K562 (cell line): ENCODE measurements around the gene SRCAP. TPM values are rescaled to one million over a fixed set of nuclear protein-coding genes. Genes with fewer than 3 reads are reported as not detected.

Experiments
- AFF4 ChIP-seq: sonication (generic); formaldehyde crosslinking; IDR thresholded peaks from 2 replicates; pipeline ENCODE4 v1.8.0; 2023; ENCODE audit warnings: mild to moderate bottlenecking, missing genetic modification reagents
- ASH1L ChIP-seq: fragments of 450-650 bp; IDR thresholded peaks from 2 replicates; pipeline ENCODE4 v1.6.1; 2018; ENCODE audit warnings: borderline replicate concordance, mild to moderate bottlenecking, low read depth; ENCODE audit not compliant: partially characterized antibody
- CBX2 ChIP-seq: fragments of 200-600 bp; sonication (generic); IDR thresholded peaks from one replicate; pipeline ENCODE4 v1.6.1; 2012; ENCODE audit warnings: mild to moderate bottlenecking, low read length, inconsistent platforms; ENCODE audit not compliant: insufficient read depth, poor library complexity, severe bottlenecking
- CREB1 ChIP-seq, 2 experiments: sonication (generic) in 1 of 2; formaldehyde crosslinking in 1 of 2; IDR thresholded peaks; 2 replicates each; pipeline versions ENCODE4 v1.6.1 to v1.8.0; 2012 to 2022; ENCODE audit warnings: inconsistent platforms in 1 of 2, mild to moderate bottlenecking in 1 of 2, missing genetic modification reagents in 1 of 2, moderate library complexity in 1 of 2
- FOXA3 ChIP-seq, 2 experiments: fragments of 450-650 bp in 1 of 2; sonication (generic) in 1 of 2; formaldehyde crosslinking; IDR thresholded peaks in 1 of 2; conservative IDR thresholded peaks in 1 of 2; 2 replicates each; pipeline versions ENCODE4 v1.4.0 to v1.8.0; 2020 to 2022; ENCODE audit warnings: mild to moderate bottlenecking in 2 of 2, missing genetic modification reagents in 1 of 2
- FOXM1 ChIP-seq, 2 experiments: fragments of 450-650 bp in 1 of 2; sonication (generic) in 1 of 2; formaldehyde crosslinking in 1 of 2; IDR thresholded peaks; 2 replicates each; pipeline versions ENCODE4 v1.6.1 to v1.9.0; 2017 to 2022; ENCODE audit warnings: low read depth in 2 of 2, mild to moderate bottlenecking in 2 of 2, missing genetic modification reagents in 1 of 2, moderate library complexity in 1 of 2
- HDAC3 ChIP-seq: fragments of 450-650 bp; IDR thresholded peaks from 2 replicates; pipeline ENCODE4 v1.6.1; 2018; ENCODE audit warnings: borderline replicate concordance, mild to moderate bottlenecking, moderate library complexity; ENCODE audit not compliant: partially characterized antibody
- NONO ChIP-seq, 2 experiments: fragments of 200-400 bp in 1 of 2; fragments of 450-650 bp in 1 of 2; formaldehyde crosslinking in 1 of 2; IDR thresholded peaks; 2 replicates each; pipeline ENCODE4 v1.6.1; 2017; ENCODE audit warnings: low read depth in 2 of 2, mild to moderate bottlenecking in 2 of 2, moderate library complexity in 2 of 2, low read length in 1 of 2
- PHF20 ChIP-seq: fragments of 450-650 bp; IDR thresholded peaks from 2 replicates; pipeline ENCODE4 v1.6.1; 2018; ENCODE audit not compliant: partially characterized antibody
- SREBF1 ChIP-seq: fragments of 150-350 bp; IDR thresholded peaks from 2 replicates; pipeline ENCODE4 v1.6.1; 2014; ENCODE audit warnings: antibody characterized with exemption, low read depth, low read length, borderline replicate concordance
- SRF ChIP-seq, 2 experiments: fragments of 250-450, 450-650 bp in 1 of 2; sonication (Bioruptor Pico) in 1 of 2; sonication (generic) in 1 of 2; formaldehyde crosslinking; IDR thresholded peaks; 2 replicates each; pipeline versions ENCODE4 v1.5.0 to v1.5.1; 2020 to 2022; ENCODE audit warnings: mild to moderate bottlenecking in 1 of 2, missing genetic modification reagents in 1 of 2
- UBTF ChIP-seq, 2 experiments: IDR thresholded peaks; 2 replicates each; pipeline ENCODE4 v1.6.1; 2012; ENCODE audit warnings: improper control_type of control experiment in 2 of 2, low read depth in 2 of 2, low read length in 2 of 2, borderline replicate concordance in 1 of 2
- ZBTB7A ChIP-seq: IDR thresholded peaks from 2 replicates; pipeline ENCODE4 v1.6.1; 2011; ENCODE audit warnings: low read depth, mild to moderate bottlenecking, low read length, moderate library complexity, borderline replicate concordance; ENCODE audit not compliant: control insufficient read depth
- ZNF146 ChIP-seq: IDR thresholded peaks from one replicate; pipeline ENCODE4 v1.6.1; 2018; ENCODE audit warnings: missing compliant biosample characterization; ENCODE audit not compliant: unreplicated experiment
- ZNF639 ChIP-seq, 2 experiments: fragments of 200-800 bp in 1 of 2; sonication (Bioruptor generic) in 1 of 2; sonication (generic) in 1 of 2; formaldehyde crosslinking in 1 of 2; IDR thresholded peaks in 1 of 2; conservative IDR thresholded peaks in 1 of 2; 2 replicates each; pipeline versions ENCODE4 v1.5.0 to v1.6.1; 2016 to 2020; ENCODE audit warnings: missing compliant biosample characterization in 1 of 2, missing genetic modification characterization in 1 of 2, missing genetic modification reagents in 1 of 2
- polyA plus RNA-seq, 8 experiments: library from polyadenylated mRNA; depleted of rRNA in 4 of 8; stranded (reverse) in 5 of 8; unstranded in 3 of 8; fragments of >200 nt; fragmentation: Nextera tagmentation in 2 of 8; fragmentation: Illumina TruSeq in 1 of 8; extraction: Ambion mirVana in 2 of 8; extraction: Trizol in 1 of 8; gene quantifications; 2 replicates each; pipeline versions ENCODE4 v1.2.1 to v1.2.3, GENCODE V29; 2011 to 2014; ENCODE audit warnings: inconsistent platforms in 1 of 8, missing spikeins in 1 of 8
- total RNA-seq, 7 experiments: library from RNA; depleted of rRNA in 6 of 7; stranded (reverse); fragments of >200 nt in 6 of 7; fragmentation: Illumina TruSeq in 2 of 7; extraction: Trizol in 2 of 7; gene quantifications; 2 replicates each; pipeline versions ENCODE4 v1.2.1 to v1.2.3, GENCODE V29; 2011 to 2021; ENCODE audit warnings: low replicate concordance in 1 of 7

Gene SRCAP
- total and polyA plus RNA-seq, 9 of the 15 experiments (the other 6 are each of a cell fraction or from before 2014, with no cell fraction given): 0.21 to 62.6 (median 5.8) TPM

GRCh38 chr16:30761928-30762902 lies 63.2 kb downstream of the SRCAP start, which contains the start of the genes CFAP119 and RNF40 (continued):
- TF ChIP-seq AFF4 (no peak), PHF20 (peak; percentile 44), CBX2 (no peak), SRF (CRISPR knock-in tag; IDR thresholded peaks at IDR 0.05) (no peak), HDAC3 (no peak), ZNF639 (CRISPR knock-in tag; conservative IDR thresholded peaks at IDR 0.05 in 1 of 2, IDR thresholded peaks at IDR 0.05 in 1 of 2) (no peak), CREB1 (IDR thresholded peaks at IDR 0.05) (peak; percentile 90), CREB1 (CRISPR knock-in tag; IDR thresholded peaks at IDR 0.05) (peak; percentile 89), FOXM1 (IDR thresholded peaks at IDR 0.05; ENCODE audit: low read depth) (no peak), FOXM1 (CRISPR knock-in tag; IDR thresholded peaks at IDR 0.05; ENCODE audit: low read depth) (no peak), UBTF (IDR thresholded peaks at IDR 0.05; ENCODE audit: borderline replicate concordance in 1 of 2, low read depth in 2 of 2, low read length in 2 of 2) (0 out of 4 replicates have a peak, but pooled peaks of 1 of the 2 experiments have one; percentile 58), ZBTB7A (peak; percentile 88; the same call in 1 of the 2 replicates), FOXA3 (CRISPR knock-in tag; conservative IDR thresholded peaks at IDR 0.05 in 1 of 2, IDR thresholded peaks at IDR 0.05 in 1 of 2) (no peak), SREBF1 (no peak), ASH1L (no peak), ZNF146 (CRISPR knock-in tag) (no peak), NONO (IDR thresholded peaks at IDR 0.05; ENCODE audit: low read depth in 2 of 2, low read length in 1 of 2) (peak in 1 of 2 experiments; percentile 11; a peak in 1 of 4 replicates)
